Ovary (tissue), 9 donors: Measurements from ENCODE around the gene FNBP1L. TPM values are rescaled to one million over a fixed set of nuclear protein-coding genes. Genes with fewer than 3 reads are reported as not detected.

ENCODE experiments used
- DNase-seq, 5 donors: peaks; one replicate each; pipeline ENCODE4 v3.0.0-alpha.2; 2019 to 2020
- H3K27ac ChIP-seq, 2 donors: fragments of 200-600 bp; one replicate each; pipeline versions ENCODE4 v1.5.1 to v1.8.0; 2019 to 2022
- H3K27me3 ChIP-seq: fragments of 200-600 bp; one replicate; pipeline ENCODE4 v1.8.0; 2022
- H3K36me3 ChIP-seq: fragments of 200-600 bp; sonication (generic); one replicate; pipeline ENCODE4 v1.5.1; 2019
- H3K4me1 ChIP-seq: one replicate; pipeline ENCODE4 v1.8.1; 2013; ENCODE audit warnings: mild to moderate bottlenecking, moderate library complexity; ENCODE audit not compliant: insufficient read depth
- H3K4me3 ChIP-seq: fragments of 200-600 bp; sonication (generic); one replicate; pipeline ENCODE4 v1.5.1; 2017
- H3K9me3 ChIP-seq, 2 donors: fragments of 200-600 bp in 1 of 2; sonication (generic) in 1 of 2; one replicate each; pipeline versions ENCODE4 v1.5.1 to v1.8.1; 2013 to 2019; ENCODE audit warnings: mild to moderate bottlenecking in 1 of 2, moderate library complexity in 1 of 2
- EP300 ChIP-seq: sonication (generic); formaldehyde crosslinking; IDR thresholded peaks from one replicate; pipeline ENCODE4 v1.6.1; 2017; ENCODE audit warnings: antibody characterized with exemption
- POLR2A ChIP-seq: fragments of 450-650 bp; IDR thresholded peaks from one replicate; pipeline ENCODE4 v1.6.1; 2017; ENCODE audit warnings: antibody characterized with exemption, mild to moderate bottlenecking, moderate library complexity
- WGBS, 3 donors: extraction: QIAGEN DNeasy Blood & Tissue Kit in 1 of 3; methylation state at CpG; one replicate each; pipeline versions ENCODE4 v1.1.5 to v1.1.7; 2013 to 2017; 5-methylcytosine and 5-hydroxymethylcytosine counted together
- intact Hi-C, 4 donors: fragments of 100-400 bp; cut with DNase I; formaldehyde crosslinking; loops; one replicate each; pipeline versions ENCODE4 v1.11.0 to v1.15.1; 2022 to 2023
- polyA plus RNA-seq, 2 donors: library from polyadenylated mRNA; stranded (reverse); fragments of 200-250 nt in 1 of 2; fragments of 350-450 nt in 1 of 2; fragmentation: Illumina TruSeq in 1 of 2; extraction: RNeasy Lipid Tissue Mini Kit (QIAGEN cat#74804) in 1 of 2; gene quantifications; one replicate each; pipeline ENCODE4 v1.2.3, GENCODE V29; 2013 to 2014
- total RNA-seq, 7 donors: library from RNA; depleted of rRNA in 2 of 7; stranded (reverse); fragments of >200 nt in 2 of 7; fragmentation: NEBNext Ultra II Directional in 3 of 7; extraction: Animal tissue kit (Norgen Biotek cat#: 25700) in 3 of 7; gene quantifications; one replicate each; pipeline versions ENCODE4 v1.1.0 to v1.2.4, GENCODE V29; 2016 to 2023
- TF ChIP-seq, protein P1 (sequence below), 3 donors: fragments of 450-650 bp in 2 of 3; fragments of 200-600 bp in 1 of 3; IDR thresholded peaks; one replicate each; pipeline versions ENCODE4 v1.5.1 to v1.8.0; 2016 to 2022; ENCODE audit warnings: antibody characterized with exemption in 3 of 3, mild to moderate bottlenecking in 1 of 3
- donor health status: DM: no; HTN: no; CAD: no; lungs with moderate emphysema.
- donor health status: DM: no; HTN: no; CAD: no.
- donor health status: Bipolar disorder and iron deficiency.
- donor health status: DM: yes; HTN: yes; CAD: no.
- donor health status: DM: no; HTN: no; CAD: no.
- donor health status: DM: yes; HTN: yes; CAD: no.

The FNBP1L gene
- total and polyA plus RNA-seq, 9 donors, result 11.9 to 27.6 (median 18.4) TPM

DNA sequence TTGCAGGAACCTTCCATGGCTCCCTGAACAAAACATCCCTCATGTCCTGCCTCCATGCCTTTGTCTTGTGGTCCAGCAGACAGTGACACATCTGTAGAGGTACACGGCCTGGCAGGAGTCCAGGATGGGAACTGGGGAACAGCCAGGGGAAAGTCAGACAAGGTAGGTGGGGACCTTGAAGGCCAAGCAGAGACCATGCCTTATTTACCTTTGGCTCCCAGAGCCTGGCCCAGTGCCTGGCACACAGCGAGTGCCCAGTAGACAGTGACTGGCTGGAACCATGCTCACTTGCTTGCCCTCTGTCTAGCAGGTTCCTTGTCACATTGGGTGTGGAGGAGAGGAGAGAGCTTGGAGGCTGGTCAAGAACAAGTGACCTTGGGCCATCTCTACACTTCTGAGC lies 152.7 kb downstream of the FNBP1L start:
- Histone ChIP-seq H3K36me3 (no peaks in the 10 kb centered on the region), H3K9me3 (no peaks in the 10 kb centered on the region), H3K27me3 (no peaks in the 10 kb centered on the region), H3K4me3 (no peak overlapping the region), H3K4me1 (peaks cover 8% of the 10 kb centered on the region), H3K27ac (no peak overlapping the region)
- TF ChIP-seq EP300 (no peak), POLR2A (no peak)
- TF ChIP-seq, protein P1, sequence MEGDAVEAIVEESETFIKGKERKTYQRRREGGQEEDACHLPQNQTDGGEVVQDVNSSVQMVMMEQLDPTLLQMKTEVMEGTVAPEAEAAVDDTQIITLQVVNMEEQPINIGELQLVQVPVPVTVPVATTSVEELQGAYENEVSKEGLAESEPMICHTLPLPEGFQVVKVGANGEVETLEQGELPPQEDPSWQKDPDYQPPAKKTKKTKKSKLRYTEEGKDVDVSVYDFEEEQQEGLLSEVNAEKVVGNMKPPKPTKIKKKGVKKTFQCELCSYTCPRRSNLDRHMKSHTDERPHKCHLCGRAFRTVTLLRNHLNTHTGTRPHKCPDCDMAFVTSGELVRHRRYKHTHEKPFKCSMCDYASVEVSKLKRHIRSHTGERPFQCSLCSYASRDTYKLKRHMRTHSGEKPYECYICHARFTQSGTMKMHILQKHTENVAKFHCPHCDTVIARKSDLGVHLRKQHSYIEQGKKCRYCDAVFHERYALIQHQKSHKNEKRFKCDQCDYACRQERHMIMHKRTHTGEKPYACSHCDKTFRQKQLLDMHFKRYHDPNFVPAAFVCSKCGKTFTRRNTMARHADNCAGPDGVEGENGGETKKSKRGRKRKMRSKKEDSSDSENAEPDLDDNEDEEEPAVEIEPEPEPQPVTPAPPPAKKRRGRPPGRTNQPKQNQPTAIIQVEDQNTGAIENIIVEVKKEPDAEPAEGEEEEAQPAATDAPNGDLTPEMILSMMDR (IDR thresholded peaks at IDR 0.05), result no peak
- intact Hi-C loops, result loop anchor here in 1 of 4 donors (10.0 kb wide), 1 partner anchor 1444 kb away; no protein-coding TSS in a partner anchor
- no peak for DNase-seq
- WGBS, 3 donors, result 78 to 88% (median 82%) methylated on average over 2 of the region's 2 CpGs

DNA sequence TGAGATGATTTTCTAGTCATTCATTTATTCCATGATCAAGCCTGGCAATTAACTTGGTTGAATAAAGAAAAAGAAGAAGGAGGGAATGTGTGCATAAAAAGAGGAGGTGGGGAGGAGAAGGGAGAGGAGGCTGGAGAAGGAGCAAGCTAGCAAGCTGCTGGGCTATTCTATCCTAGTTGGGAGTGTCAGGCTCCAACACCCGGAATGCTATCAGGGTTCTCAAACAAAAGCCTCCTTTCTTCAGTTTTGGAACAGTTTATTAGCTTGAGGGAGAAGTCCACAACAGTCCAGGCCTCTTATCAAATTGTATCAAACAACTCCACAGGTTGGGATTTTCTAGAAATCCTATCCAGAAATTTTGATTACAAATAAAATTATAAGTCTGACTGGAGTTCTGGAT lies 153.8 kb downstream of the FNBP1L start:
- H3K4me3 ChIP-seq, result no peak overlapping the region
- H3K27ac ChIP-seq, result no peak overlapping the region
- no peak for DNase-seq
- H3K4me1 ChIP-seq, result peaks cover 8% of the 10 kb centered on the region
- no peaks in the 10 kb centered on the region for H3K36me3 ChIP-seq
- H3K9me3 ChIP-seq, result no peaks in the 10 kb centered on the region
- TF ChIP-seq EP300 (no peak), POLR2A (no peak)
- TF ChIP-seq, protein P1 (IDR thresholded peaks at IDR 0.05), result no peak
- H3K27me3 ChIP-seq, result no peaks in the 10 kb centered on the region
- intact Hi-C loops, result loop anchor here in 1 of 4 donors (10.0 kb wide), 1 partner anchor 1443 kb away; no protein-coding TSS in a partner anchor
- WGBS, 3 donors, result 66 to 79% (median 70%) methylated on average over 1 of the region's 1 CpG

DNA sequence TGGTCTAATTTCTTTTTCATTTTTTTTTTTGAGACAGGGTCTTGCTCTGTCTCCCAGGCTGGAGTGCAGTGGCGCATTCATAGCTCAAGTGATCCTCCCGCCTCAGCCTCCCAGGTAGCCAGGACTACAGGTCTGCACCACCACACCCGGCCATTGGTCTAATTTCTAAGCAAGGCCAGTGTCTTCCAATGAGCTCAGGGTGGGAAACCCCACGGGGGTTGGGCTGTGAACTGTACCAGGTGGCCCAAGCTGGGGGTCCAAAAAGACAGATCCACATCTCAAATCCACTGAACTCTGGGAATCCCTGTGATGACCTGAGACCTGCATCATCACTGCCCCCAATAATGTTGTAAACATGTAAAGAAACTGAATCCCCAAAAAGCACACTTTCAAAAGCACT lies 154.2 kb downstream of the FNBP1L start:
- peaks cover 8% of the 10 kb centered on the region for H3K4me1 ChIP-seq
- H3K27ac ChIP-seq, result no peak overlapping the region
- WGBS, 3 donors, result 97 to 100% (median 99%) methylated on average over 4 of the region's 4 CpGs
- no peaks in the 10 kb centered on the region for H3K27me3 ChIP-seq
- no peaks in the 10 kb centered on the region for H3K9me3 ChIP-seq
- no peaks in the 10 kb centered on the region for H3K36me3 ChIP-seq
- TF ChIP-seq POLR2A, result no peak
- TF ChIP-seq, protein P1 (IDR thresholded peaks at IDR 0.05), result no peak
- no peak for TF ChIP-seq EP300
- no peak for DNase-seq
- H3K4me3 ChIP-seq, result no peak overlapping the region
- intact Hi-C loops, result loop anchor here in 1 of 4 donors (10.0 kb wide), 1 partner anchor 1443 kb away; no protein-coding TSS in a partner anchor

DNA sequence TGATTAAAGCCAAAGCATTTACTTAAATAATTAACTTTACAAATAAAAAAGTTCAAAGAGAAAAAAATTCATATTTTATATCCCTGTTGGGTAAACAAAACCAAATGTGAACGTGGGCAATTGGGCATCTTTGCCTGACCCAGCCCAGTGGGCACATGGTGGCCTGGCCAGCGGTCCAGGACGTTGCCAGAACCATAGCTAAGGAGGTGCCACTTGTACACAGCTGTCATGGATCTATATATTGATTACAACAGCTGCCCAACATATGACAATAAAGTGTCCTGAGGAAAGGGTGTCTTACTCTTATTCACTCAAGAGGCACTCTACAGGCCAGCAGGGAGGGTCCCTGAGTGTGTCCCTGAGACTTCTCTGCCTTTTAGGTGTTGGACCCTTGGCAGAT lies 155.2 kb downstream of the FNBP1L start:
- Histone ChIP-seq H3K27ac (no peak overlapping the region), H3K9me3 (no peaks in the 10 kb centered on the region), H3K36me3 (no peaks in the 10 kb centered on the region), H3K27me3 (no peaks in the 10 kb centered on the region), H3K4me1 (peaks cover 7% of the 10 kb centered on the region), H3K4me3 (no peak overlapping the region)
- WGBS, 3 donors, result 82 to 88% (median 85%) methylated on average over 3 of the region's 3 CpGs
- intact Hi-C loops, result loop anchor here in 1 of 4 donors (10.0 kb wide), 1 partner anchor 1442 kb away; no protein-coding TSS in a partner anchor
- TF ChIP-seq POLR2A (no peak), EP300 (no peak)
- TF ChIP-seq, protein P1 (IDR thresholded peaks at IDR 0.05), result no peak
- DNase-seq, result no peak
